ENCODE results near the gene PGR. TPM values are rescaled to one million over a fixed set of nuclear protein-coding genes. Genes with fewer than 3 reads are reported as not detected.

The PGR gene
- total and polyA plus RNA-seq, 7 donors: 0.01 to 2.4 (median 0.25) TPM

- 72 to 84% (median 84%) methylated on average over 1 of the region's 1 CpG for WGBS, 3 donors
- H3K36me3 ChIP-seq (ENCODE audit: insufficient read depth in 1 of 2, low read depth in 1 of 2): peaks cover 7 to 28% of the 10 kb centered on the region in 2 donors
Measured at GRCh38 chr11:100981196-100981824, 148.3 kb downstream of the PGR start.

GRCh38 chr11:100980156-100980555 lies 149.5 kb downstream of the PGR start:
- H3K27me3 ChIP-seq (ENCODE audit: insufficient read depth in 3 of 3, low read length in 2 of 3): no peaks in the 10 kb centered on the region
- peak; percentile 11 for TF ChIP-seq CTCF (IDR thresholded peaks at IDR 0.05)
- no peaks in the 10 kb centered on the region for H3K4me1 ChIP-seq
- H3K36me3 ChIP-seq (ENCODE audit: insufficient read depth in 1 of 2, low read depth in 1 of 2): peaks cover 10 to 40% of the 10 kb centered on the region in 2 donors
- DNase-seq (no peak), ATAC-seq (no peak)
- WGBS, 3 donors: 88 to 96% (median 94%) methylated on average over 3 of the region's 3 CpGs
- no peak overlapping the region for H3K27ac ChIP-seq
- no peaks in the 10 kb centered on the region for H3K9me3 ChIP-seq
- H3K4me3 ChIP-seq: no peak overlapping the region
- intact Hi-C loops (cut with DNase I): no loop called here

More at GRCh38 chr11:100981196-100981824, 148.3 kb downstream of the PGR start:
- no peaks in the 10 kb centered on the region for H3K9me3 ChIP-seq
- DNase-seq (no peak), ATAC-seq (no peak)
- H3K4me3 ChIP-seq: no peak overlapping the region
- intact Hi-C loops (cut with DNase I): no loop called here
- no peak overlapping the region for H3K27ac ChIP-seq
- H3K27me3 ChIP-seq (ENCODE audit: insufficient read depth in 3 of 3, low read length in 2 of 3): no peaks in the 10 kb centered on the region
- no peaks in the 10 kb centered on the region for H3K4me1 ChIP-seq
- no peak for TF ChIP-seq CTCF (IDR thresholded peaks at IDR 0.05)
